SIG-M5 (cell line): ENCODE measurements around the gene NEK6.

Experiments used
- DNase-seq: peaks from one replicate; lab custom pipeline; 2025; lab: John Stamatoyannopoulos, UW

Gene NEK6

GRCh38 chr9:124354346-124355038, 96.7 kb downstream of the NEK6 start:
- no peak for DNase-seq

DNA sequence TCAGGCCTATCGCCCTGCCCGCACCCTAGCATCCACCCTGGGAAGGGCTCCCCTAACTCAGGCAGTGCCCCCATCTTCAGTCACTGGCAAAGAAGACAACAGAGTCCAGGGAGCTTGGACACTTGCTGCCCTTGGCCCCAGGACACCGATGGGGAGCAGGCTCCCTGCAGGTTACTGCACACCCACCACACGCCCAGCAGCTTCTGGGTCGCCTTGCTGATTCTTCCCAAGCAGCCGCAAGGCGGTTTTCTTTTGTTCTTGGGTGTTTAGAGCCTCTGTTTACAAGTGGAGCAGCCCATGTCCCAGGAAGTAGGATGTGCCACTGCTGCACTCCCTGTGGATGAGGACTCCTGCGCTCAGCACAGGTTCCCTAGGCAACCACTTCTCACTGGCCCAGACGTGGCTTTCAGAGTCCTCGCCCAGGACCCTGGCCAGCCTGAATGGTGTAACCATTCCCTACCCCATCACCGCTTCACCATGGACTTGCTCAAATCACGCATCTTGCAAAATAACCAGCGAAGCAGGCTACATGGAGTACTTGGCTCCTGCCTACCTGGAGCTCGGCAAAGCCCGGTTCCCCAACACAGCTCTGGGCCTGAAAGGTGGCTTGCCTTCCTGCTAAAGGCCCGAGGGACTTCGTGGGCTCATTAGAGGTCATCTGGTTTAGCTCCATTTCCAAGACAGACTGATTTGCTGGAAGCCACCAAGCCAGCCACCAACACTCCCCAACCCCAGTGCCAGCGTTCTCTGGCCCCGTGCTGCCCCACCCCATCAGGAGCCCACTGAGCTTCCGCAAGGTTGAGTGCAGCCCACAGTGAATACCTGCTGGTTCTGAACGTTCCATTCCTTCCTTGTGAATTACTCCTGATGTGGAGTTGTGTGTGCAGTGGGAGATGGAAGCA, 97.5 kb downstream of the NEK6 start:
- no peak for DNase-seq

- DNase-seq: no peak
These were observed 98.4 kb downstream of the NEK6 start for GRCh38 chr9:124355941-124356744.

- no peak for DNase-seq
These were observed 99.1 kb downstream of the NEK6 start for GRCh38 chr9:124356745-124357390.

- DNase-seq: no peak
These were observed 100.1 kb downstream of the NEK6 start for GRCh38 chr9:124357721-124358361.

- DNase-seq: no peak
These were observed 100.9 kb downstream of the NEK6 start for GRCh38 chr9:124358631-124359030.

DNA sequence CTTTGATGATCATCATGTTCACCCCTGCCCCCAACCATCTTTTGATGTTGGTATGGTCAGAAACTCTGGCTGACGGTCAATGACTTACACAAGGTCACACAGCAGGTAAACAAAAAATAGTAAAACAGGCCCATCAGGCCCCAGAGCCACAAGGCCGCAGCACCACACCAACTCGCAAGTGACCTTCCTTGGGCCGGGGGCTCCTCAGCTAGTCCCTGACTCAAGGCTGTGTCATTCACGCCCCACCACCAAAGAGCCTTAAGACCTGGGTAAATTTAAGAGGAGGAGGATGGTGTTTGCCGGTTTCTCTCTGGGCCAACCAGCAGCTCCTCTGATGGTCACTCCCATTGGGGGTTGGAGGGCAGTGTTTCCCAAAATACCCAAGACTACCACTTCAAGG, 101.7 kb downstream of the NEK6 start:
- DNase-seq: no peak

GRCh38 chr9:124359855-124360678, 102.3 kb downstream of the NEK6 start:
- no peak for DNase-seq

- no peak for DNase-seq
These were observed 103.4 kb downstream of the NEK6 start for GRCh38 chr9:124361128-124361527.

DNA sequence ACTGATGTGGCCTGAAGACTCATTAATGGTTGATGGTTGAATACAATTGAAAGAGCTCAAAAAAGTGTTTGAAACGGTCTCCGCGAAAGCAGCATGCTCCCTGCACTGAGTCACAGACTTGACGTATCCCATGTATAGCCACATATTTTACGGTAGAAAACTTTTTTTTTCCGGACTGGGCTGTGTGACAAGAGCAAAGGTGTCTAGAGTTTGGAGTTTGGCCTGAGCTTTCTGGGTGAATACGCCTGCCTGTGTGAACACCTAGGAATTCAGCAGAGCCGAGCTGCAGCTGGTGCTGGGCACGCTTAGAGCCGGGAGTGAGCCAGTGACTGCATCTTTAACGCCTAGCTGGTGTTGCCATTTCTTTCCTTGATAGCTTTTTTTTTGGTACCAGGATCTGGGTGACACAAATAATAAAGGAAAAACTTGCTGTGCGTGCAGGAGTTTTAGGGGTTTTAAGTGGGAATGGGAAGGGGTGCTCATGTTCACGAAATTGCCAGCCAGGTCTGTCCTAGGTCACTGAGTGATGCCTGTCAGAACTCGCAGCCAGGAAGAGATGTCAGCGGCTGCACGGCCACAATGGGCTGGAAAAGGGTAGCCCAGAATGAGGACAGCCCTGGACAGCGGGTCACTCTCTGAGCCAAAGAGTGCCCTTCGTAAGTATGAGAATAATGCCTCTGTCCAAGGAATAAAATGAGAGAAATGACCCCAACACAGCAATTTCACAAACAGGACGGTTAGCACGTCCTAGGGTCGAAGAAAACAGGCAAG, 105.8 kb downstream of the NEK6 start:
- no peak for DNase-seq

GRCh38 chr9:124364141-124364540, 106.4 kb downstream of the NEK6 start:
- no peak for DNase-seq

DNA sequence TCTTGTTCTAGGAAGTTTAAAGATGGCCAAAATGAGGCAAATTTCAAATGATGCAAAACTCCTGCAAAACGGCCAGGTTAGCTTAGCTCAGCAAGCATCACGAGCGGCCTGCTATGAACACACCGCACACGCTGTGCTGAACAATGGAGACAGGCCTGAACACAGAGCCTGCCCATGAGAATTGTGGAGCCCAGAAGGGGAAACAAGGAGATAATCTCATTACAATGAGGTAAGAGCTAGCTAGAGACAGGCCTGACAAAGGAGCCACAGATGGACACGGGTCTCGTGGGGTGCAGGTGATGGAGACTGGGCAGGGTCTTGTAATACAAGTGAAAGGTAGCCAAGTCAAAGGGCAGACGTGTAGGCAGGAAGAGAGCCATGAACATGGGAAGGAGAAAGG, 107.3 kb downstream of the NEK6 start:
- DNase-seq: no peak

- no peak for DNase-seq
These were observed 108.9 kb downstream of the NEK6 start for GRCh38 chr9:124366476-124367220.

DNA sequence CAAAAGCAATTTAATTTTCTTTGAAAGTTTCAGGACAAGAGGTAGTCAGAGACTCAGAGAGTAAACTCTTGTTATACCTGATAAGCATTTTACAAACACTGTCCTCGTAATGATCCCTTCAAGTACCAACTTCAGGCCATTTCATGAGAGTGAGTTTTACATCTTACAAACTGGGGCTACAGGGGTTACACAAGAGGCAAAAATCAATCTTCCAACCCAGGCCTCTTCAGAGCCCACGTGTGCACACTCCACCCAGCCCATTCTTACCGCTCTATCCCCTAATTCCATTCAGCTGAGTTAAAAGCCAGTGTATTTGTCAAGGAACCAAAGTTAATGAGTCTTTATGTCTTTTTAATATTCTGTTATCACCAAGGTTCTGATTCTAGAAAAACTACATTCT, 110.9 kb downstream of the NEK6 start:
- no peak for DNase-seq

- no peak for DNase-seq
These were observed 111.6 kb downstream of the NEK6 start for GRCh38 chr9:124369231-124369797.

GRCh38 chr9:124370896-124371582, 113.3 kb downstream of the NEK6 start:
- no peak for DNase-seq

GRCh38 chr9:124372038-124372437, 114.3 kb downstream of the NEK6 start:
- no peak for DNase-seq

GRCh38 chr9:124373386-124373785, 115.6 kb downstream of the NEK6 start:
- DNase-seq: no peak
